Right renal pelvis (tissue), 4 donors: Measurements from ENCODE around the gene LRP1. TPM values are rescaled to one million over a fixed set of nuclear protein-coding genes. Genes with fewer than 3 reads are reported as not detected.
"Not testable (repeated sequence)": the region's sequence is repeated elsewhere in the genome, so short reads cannot be mapped to it uniquely, and the experiment has no call there.

Source experiments
- DNase-seq, 4 donors: peaks; one replicate each; pipeline ENCODE4 v3.0.0-alpha.2; 2013; ENCODE audit warnings: low read depth in 4 of 4, low spot score in 3 of 4, missing footprints in 1 of 4
- polyA plus RNA-seq, 4 donors: library from polyadenylated mRNA; unstranded; fragments of 120-200 nt; gene quantifications; one replicate each; pipeline ENCODE4 v1.2.1, GENCODE V29; 2013; ENCODE audit not compliant: insufficient read length in 4 of 4

LRP1 gene
- polyA plus RNA-seq, 4 donors, result 63.0 to 102 (median 70.6) TPM

- DNase-seq, result no peak
Measured at GRCh38 chr12:57110104-57111030, 17.9 kb upstream of the LRP1 start.

GRCh38 chr12:57111031-57111734 is 17.1 kb upstream of the LRP1 start, which contains the start of gene STAT6:
Gene STAT6 (minus strand): TSS chr12:57111362. CDS start chr12:57108278, 3,084 bp downstream.
- peak in 2 of 4 donors; percentile 56 to 74 for DNase-seq

GRCh38 chr12:57112492-57113294 is 15.6 kb upstream of the LRP1 start:
- DNase-seq, result no peak

- DNase-seq, result no peak
Measured at GRCh38 chr12:57116580-57117281, 11.6 kb upstream of the LRP1 start.

- DNase-seq, result no peak
Measured at GRCh38 chr12:57118711-57119271, 9.5 kb upstream of the LRP1 start.

GRCh38 chr12:57119294-57120085 is 8.8 kb upstream of the LRP1 start:
- DNase-seq, result no peak

GRCh38 chr12:57120718-57121117 is 7.6 kb upstream of the LRP1 start:
- DNase-seq, result not testable (repeated sequence)

- no peak for DNase-seq
Measured at GRCh38 chr12:57123813-57124212, 4.5 kb upstream of the LRP1 start.

GRCh38 chr12:57124261-57124877 is 3.9 kb upstream of the LRP1 start:
- no peak for DNase-seq

- no peak for DNase-seq
Measured at GRCh38 chr12:57126061-57126460, 2.2 kb upstream of the LRP1 start.

- DNase-seq, result no peak
Measured at GRCh38 chr12:57126561-57126960, 1.7 kb upstream of the LRP1 start.

- no peak for DNase-seq
Measured at GRCh38 chr12:57127101-57127725, 1.1 kb upstream of the LRP1 start.

- DNase-seq, result no peak
Measured at GRCh38 chr12:57128519-57129247, 400 bp downstream of the LRP1 start.

GRCh38 chr12:57129321-57129842 is 1.1 kb downstream of the LRP1 start:
- DNase-seq, result no peak

- no peak for DNase-seq
Measured at GRCh38 chr12:57129889-57130288, 1.6 kb downstream of the LRP1 start.

GRCh38 chr12:57130941-57131340 is 2.7 kb downstream of the LRP1 start:
- DNase-seq, result no peak
